SK-N-SH (cell line): ENCODE data around the gene HTRA3. TPM values are rescaled to one million over a fixed set of nuclear protein-coding genes. Genes with fewer than 3 reads are reported as not detected.

Source experiments
- CTCF ChIA-PET: fragments of 300-600, 350-600 bp; formaldehyde crosslinking; extraction: SDS; loops from one replicate; lab custom pipeline; 2021; lab: Yijun Ruan, JAX
- POLR2A ChIA-PET: fragments of 350-600 bp; sonication (Branson Sonifier 250); formaldehyde crosslinking; extraction: SDS; loops from one replicate; lab custom pipeline; 2020; ENCODE audit warnings: antibody characterized with exemption, inconsistent platforms; lab: Yijun Ruan, JAX
- DNase-seq: peaks from one replicate; pipeline ENCODE4 v3.0.0; 2012
- H2AFZ ChIP-seq: fragments of 200-600 bp; sonication (generic); 2 replicates; pipeline ENCODE4 v1.8.1; 2016; ENCODE audit warnings: antibody characterized with exemption, mild to moderate bottlenecking, low read depth
- H3F3A ChIP-seq: fragments of 200-600 bp; sonication (generic); replicated peaks from 2 replicates; pipeline ENCODE3; 2016; ENCODE audit warnings: antibody characterized with exemption, mild to moderate bottlenecking; ENCODE audit not compliant: insufficient read depth
- H3K27ac ChIP-seq, 2 experiments: fragments of 200-500 bp in 1 of 2; fragments of 200-600 bp in 1 of 2; sonication (Bioruptor generic) in 1 of 2; sonication (generic), shearing (Covaris generic) in 1 of 2; 2 replicates each; pipeline versions ENCODE4 v1.5.1 to v1.6.1; 2014 to 2016; ENCODE audit warnings: low read depth in 2 of 2, inconsistent platforms in 1 of 2, low read length in 1 of 2, mild to moderate bottlenecking in 1 of 2, mixed read lengths in 1 of 2
- H3K27me3 ChIP-seq: fragments of 200-600 bp; sonication (generic), shearing (Covaris generic); 2 replicates; pipeline ENCODE4 v1.6.1; 2016; ENCODE audit warnings: mixed run types; ENCODE audit not compliant: insufficient read depth
- H3K36me3 ChIP-seq, 2 experiments: fragments of 200-500 bp in 1 of 2; fragments of 200-600 bp in 1 of 2; sonication (Bioruptor generic) in 1 of 2; sonication (generic) in 1 of 2; replicated peaks in 1 of 2; 2 replicates each; pipeline versions ENCODE3 to v1.5.1; 2014 to 2016; ENCODE audit warnings: low read length in 1 of 2, mild to moderate bottlenecking in 1 of 2; ENCODE audit not compliant: insufficient read depth in 2 of 2, control insufficient read depth in 1 of 2
- H3K4me1 ChIP-seq, 2 experiments: fragments of 200-500 bp in 1 of 2; fragments of 200-600 bp in 1 of 2; sonication (Bioruptor generic) in 1 of 2; sonication (generic), shearing (Covaris generic) in 1 of 2; 2 replicates each; pipeline versions ENCODE4 v1.5.1 to v1.6.1; 2014 to 2016; ENCODE audit warnings: low read depth in 1 of 2, low read length in 1 of 2, mixed run types in 1 of 2; ENCODE audit not compliant: insufficient read depth in 2 of 2, control insufficient read depth in 1 of 2
- H3K4me2 ChIP-seq: fragments of 200-600 bp; sonication (generic), shearing (Covaris generic); 2 replicates; pipeline ENCODE4 v1.6.1; 2017; ENCODE audit warnings: mixed run types
- H3K4me3 ChIP-seq, 2 experiments: fragments of 200-500 bp in 1 of 2; fragments of 200-600 bp in 1 of 2; sonication (Bioruptor generic) in 1 of 2; sonication (generic), shearing (Covaris generic) in 1 of 2; 2 replicates each; pipeline versions ENCODE4 v1.5.1 to v1.8.1; 2014 to 2016; ENCODE audit warnings: low read depth in 2 of 2, inconsistent platforms in 1 of 2, low read length in 1 of 2, mild to moderate bottlenecking in 1 of 2, mixed read lengths in 1 of 2, moderate library complexity in 1 of 2
- H3K79me2 ChIP-seq: fragments of 200-600 bp; sonication (generic); 2 replicates; pipeline ENCODE4 v1.8.1; 2017; ENCODE audit warnings: mild to moderate bottlenecking; ENCODE audit not compliant: insufficient read depth
- H3K9ac ChIP-seq: fragments of 200-600 bp; sonication (generic); 2 replicates; pipeline ENCODE4 v1.6.1; 2017; ENCODE audit warnings: mixed run types
- H3K9me2 ChIP-seq: fragments of 200-600 bp; sonication (generic); 2 replicates; pipeline ENCODE4 v1.6.1; 2017; ENCODE audit warnings: mixed run types
- H3K9me3 ChIP-seq: fragments of 200-600 bp; sonication (generic); 2 replicates; pipeline ENCODE4 v1.6.1; 2017; ENCODE audit warnings: mixed run types, mild to moderate bottlenecking, moderate library complexity
- H4K20me1 ChIP-seq: fragments of 200-600 bp; sonication (generic); 2 replicates; pipeline ENCODE4 v1.6.1; 2017; ENCODE audit warnings: mild to moderate bottlenecking, mixed run types; ENCODE audit not compliant: insufficient read depth
- CTCF ChIP-seq: fragments of 200-600 bp; sonication (generic); IDR thresholded peaks from 2 replicates; pipeline ENCODE4 v1.6.1; 2017; ENCODE audit warnings: antibody characterized with exemption, mild to moderate bottlenecking, moderate library complexity
- ELF1 ChIP-seq: IDR thresholded peaks from 2 replicates; pipeline ENCODE4 v1.4.0; 2012
- EP300 ChIP-seq, 2 experiments: IDR thresholded peaks; 2 replicates each; pipeline versions ENCODE4 v1.4.0 to v1.6.1; 2012; ENCODE audit warnings: borderline replicate concordance in 1 of 2, low read depth in 1 of 2, low read length in 1 of 2
- FOSL2 ChIP-seq: IDR thresholded peaks from 2 replicates; pipeline ENCODE4 v1.4.0; 2012; ENCODE audit warnings: low read depth, mild to moderate bottlenecking, moderate library complexity, borderline replicate concordance
- GATA2 ChIP-seq: sonication (generic); formaldehyde crosslinking; IDR thresholded peaks from 2 replicates; pipeline ENCODE4 v1.5.0; 2020; ENCODE audit warnings: mild to moderate bottlenecking, missing genetic modification reagents
- IRF3 ChIP-seq: fragments of 150-350 bp; IDR thresholded peaks from 2 replicates; pipeline ENCODE4 v1.6.1; 2016; ENCODE audit warnings: mild to moderate bottlenecking, low read depth, low read length
- MEF2A ChIP-seq: IDR thresholded peaks from 2 replicates; pipeline ENCODE4 v1.4.0; 2012; ENCODE audit warnings: low read depth, borderline replicate concordance
- NFIC ChIP-seq: IDR thresholded peaks from 2 replicates; pipeline ENCODE4 v1.4.0; 2012; ENCODE audit warnings: borderline replicate concordance
- NRF1 ChIP-seq: IDR thresholded peaks from 2 replicates; pipeline ENCODE4 v1.6.1; 2012; ENCODE audit warnings: low read depth, mild to moderate bottlenecking, low read length
- PBX3 ChIP-seq: IDR thresholded peaks from 2 replicates; pipeline ENCODE4; 2012
- POLR2AphosphoS5 ChIP-seq: IDR thresholded peaks from 2 replicates; pipeline ENCODE4 v1.6.1; 2012; ENCODE audit warnings: low read depth, low read length
- RAD21 ChIP-seq: IDR thresholded peaks from 2 replicates; pipeline ENCODE4 v1.6.1; 2012; ENCODE audit warnings: mild to moderate bottlenecking, low read length
- RCOR1 ChIP-seq: fragments of 150-350 bp; IDR thresholded peaks from 2 replicates; pipeline ENCODE4 v1.6.1; 2017; ENCODE audit warnings: antibody characterized with exemption, low read length
- REST ChIP-seq: IDR thresholded peaks from 2 replicates; pipeline ENCODE4 v1.6.1; 2012; ENCODE audit warnings: mild to moderate bottlenecking, low read depth, low read length, moderate library complexity
- RFX5 ChIP-seq: IDR thresholded peaks from 2 replicates; pipeline ENCODE4 v1.6.1; 2012; ENCODE audit warnings: mild to moderate bottlenecking, improper control_type of control experiment, low read length
- SIN3A ChIP-seq: IDR thresholded peaks from 2 replicates; pipeline ENCODE4 v1.6.1; 2012; ENCODE audit warnings: low read depth, mild to moderate bottlenecking, low read length, moderate library complexity, borderline replicate concordance
- TAF1 ChIP-seq: IDR thresholded peaks from 2 replicates; pipeline ENCODE4 v1.6.1; 2012; ENCODE audit warnings: low read depth, mild to moderate bottlenecking, low read length, moderate library complexity, borderline replicate concordance
- TCF12 ChIP-seq: IDR thresholded peaks from 2 replicates; pipeline ENCODE4 v1.4.0; 2012
- USF1 ChIP-seq: IDR thresholded peaks from 2 replicates; pipeline ENCODE4 v1.4.0; 2012; ENCODE audit warnings: low read depth, borderline replicate concordance
- ZBTB33 ChIP-seq: IDR thresholded peaks from 2 replicates; pipeline ENCODE4 v1.4.0; 2012; ENCODE audit warnings: low read depth, borderline replicate concordance
- WGBS: methylation state at CpG from one replicate; pipeline ENCODE4 v1.1.6; 2017; ENCODE audit warnings: low lambda C conversion rate; 5-methylcytosine and 5-hydroxymethylcytosine counted together
- polyA plus RNA-seq, 3 experiments: library from polyadenylated mRNA; depleted of rRNA; stranded (reverse); fragments of >200 nt; gene quantifications; 2 replicates each; pipeline ENCODE4 v1.2.3, GENCODE V29; 2012

The HTRA3 gene
- polyA plus RNA-seq, 1 of the 3 experiments (the other 2 are of a cell fraction) = 0.05 TPM

GRCh38 chr4:8281519-8282133 lies 12.1 kb downstream of the HTRA3 start:
- TF ChIP-seq RCOR1 (no peak), REST (no peak), EP300 (IDR thresholded peaks at IDR 0.05; ENCODE audit: borderline replicate concordance in 1 of 2, low read depth in 1 of 2, low read length in 1 of 2) (no peak), PBX3 (no peak), IRF3 (no peak), FOSL2 (no peak), CTCF (no peak), RFX5 (no peak), NFIC (no peak), RAD21 (no peak), SIN3A (no peak), NRF1 (no peak), ELF1 (no peak), USF1 (no peak), MEF2A (no peak), POLR2AphosphoS5 (no peak), TCF12 (no peak), ZBTB33 (no peak), GATA2 (CRISPR knock-in tag) (no peak), TAF1 (no peak)
- CTCF ChIA-PET = interaction anchor here (1.0 to 1.8 kb wide), 2 partner anchors 105 to 121 kb away, joined by 3 to 7 read pairs; no protein-coding TSS in a partner anchor
- Histone ChIP-seq H3K9ac (no peak overlapping the region), H3K4me1 (peaks cover 22 to 32% of the 10 kb centered on the region in 2 experiments; a peak in 3 of 4 replicates), H3K36me3 (no peaks in the 10 kb centered on the region), H3K9me3 (no peaks in the 10 kb centered on the region), H2AFZ (no peak overlapping the region), H3K4me2 (no peak overlapping the region), H3F3A (no peaks in the 10 kb centered on the region), H3K27ac (no peak overlapping the region), H4K20me1 (no peaks in the 10 kb centered on the region), H3K9me2 (no peaks in the 10 kb centered on the region), H3K4me3 (no peak overlapping the region), H3K79me2 (no peaks in the 10 kb centered on the region), H3K27me3 (no peaks in the 10 kb centered on the region)
- POLR2A ChIA-PET = no interaction called here
- no peak for DNase-seq
- 93% methylated on average over 8 of the region's 19 CpGs for WGBS
